Transverse colon (tissue), 4 donors: ENCODE data around the gene DOK1. TPM values are rescaled to one million over a fixed set of nuclear protein-coding genes. Genes with fewer than 3 reads are reported as not detected.
A peak's percentile ranks its signal among the peaks of the same experiment; 100 is the strongest.

Source experiments
- DNase-seq: peaks from one replicate; pipeline ENCODE4 v3.0.0-alpha.2; 2019
- H3K27ac ChIP-seq, 4 donors: fragments of 200-600 bp; sonication (generic); 2 replicates each; pipeline ENCODE4 v1.5.1; 2016 to 2018; ENCODE audit warnings: inconsistent platforms in 4 of 4
- H3K27me3 ChIP-seq: fragments of 200-600 bp; sonication (generic); 2 replicates; pipeline ENCODE4 v1.5.1; 2017; ENCODE audit warnings: inconsistent platforms
- H3K36me3 ChIP-seq, 4 donors: fragments of 200-600 bp; sonication (generic); 2 replicates each; pipeline ENCODE4 v1.5.1; 2017 to 2019; ENCODE audit warnings: inconsistent platforms in 4 of 4
- H3K4me1 ChIP-seq, 4 donors: fragments of 200-600 bp; sonication (generic); 2 replicates each; pipeline ENCODE4 v1.5.1; 2017 to 2020; ENCODE audit warnings: inconsistent platforms in 4 of 4
- H3K4me3 ChIP-seq, 4 donors: fragments of 200-600 bp; sonication (generic); 1 replicate in 1 of 4; 2 replicates in 3 of 4; pipeline versions ENCODE4 v1.5.1 to v1.6.1; 2017 to 2019; ENCODE audit warnings: inconsistent platforms in 4 of 4
- H3K9me3 ChIP-seq, 2 donors: fragments of 200-600 bp; sonication (generic); 2 replicates each; pipeline ENCODE4 v1.5.1; 2017 to 2019; ENCODE audit warnings: inconsistent platforms in 2 of 2
- CTCF ChIP-seq, 5 experiments: fragments of 200-600 bp in 3 of 5; fragments of 450-650 bp in 2 of 5; sonication (generic) in 3 of 5; IDR thresholded peaks; 1 replicate in 2 of 5; 2 replicates in 3 of 5; pipeline ENCODE4 v1.5.1; 2016 to 2017; ENCODE audit warnings: antibody characterized with exemption in 5 of 5, inconsistent platforms in 3 of 5, mild to moderate bottlenecking in 2 of 5, moderate library complexity in 1 of 5
- EP300 ChIP-seq: sonication (generic); formaldehyde crosslinking; IDR thresholded peaks from one replicate; pipeline ENCODE4 v1.6.1; 2017; ENCODE audit warnings: antibody characterized with exemption, low read depth
- POLR2A ChIP-seq: fragments of 450-650 bp; IDR thresholded peaks from one replicate; pipeline ENCODE4 v1.6.1; 2016; ENCODE audit warnings: antibody characterized with exemption, mild to moderate bottlenecking, moderate library complexity
- POLR2AphosphoS5 ChIP-seq, 3 donors: sonication (generic); formaldehyde crosslinking; IDR thresholded peaks; one replicate each; pipeline ENCODE4 v1.6.1; 2016; ENCODE audit warnings: antibody characterized with exemption in 3 of 3
- WGBS, 2 donors: methylation state at CpG; one replicate each; pipeline ENCODE4 v1.1.5; 2018; ENCODE audit warnings: low coverage in 1 of 2; 5-methylcytosine and 5-hydroxymethylcytosine counted together
- in situ Hi-C, 4 donors: fragments of 200-750 bp; cut with MboI; loops; one replicate each; pipeline versions ENCODE4 v1.15.0 to v1.15.1; 2017; ENCODE audit warnings: low sequenced_read_pairs in 3 of 4, low pct_ligation_motif_present in 1 of 4, low pct_unique_long_range_greater_than_20kb in 1 of 4
- intact Hi-C: fragments of 100-400 bp; cut with DNase I; formaldehyde crosslinking; loops from one replicate; pipeline ENCODE4 v1.15.1; 2023; ENCODE audit warnings: low total_unique reads
- total RNA-seq, 4 donors: library from RNA; depleted of rRNA; stranded (reverse); fragments of >200 nt; gene quantifications; one replicate each; pipeline ENCODE4 v1.1.0, GENCODE V29; 2016

Gene DOK1
- total RNA-seq, 4 donors from 2014 or later, result 14.7 to 21.3 (median 20.1) TPM

- TF ChIP-seq POLR2AphosphoS5 (IDR thresholded peaks at IDR 0.05) (peak in 1 of 3 donors; percentile 9), POLR2A (no peak), EP300 (no peak)
- peaks cover 14 to 28% (median 19%) of the 10 kb centered on the region in 4 donors for H3K4me1 ChIP-seq
- no peaks in the 10 kb centered on the region for H3K27me3 ChIP-seq
- peaks cover 0 to 23% (median 8%) of the 10 kb centered on the region in 4 donors for H3K36me3 ChIP-seq
- in situ Hi-C loops (no loop called here), intact Hi-C loops (loop anchor here (2.0 kb wide), 1 partner anchor 48 kb away; the partner anchor contains the start of genes CCDC142 and TTC31)
- peak overlapping the region; percentile 85 to 94 (median 92) for H3K27ac ChIP-seq
- WGBS, 2 donors, result 4 to 10% methylated on average over 2 to 43 of the region's 54 CpGs
- peak; percentile 62 for DNase-seq
- peak overlapping the region; percentile 68 to 79 (median 79) for H3K4me3 ChIP-seq
- H3K9me3 ChIP-seq, result no peaks in the 10 kb centered on the region
Observed at GRCh38 chr2:74530239-74531187, 24.0 kb upstream of the DOK1 start.

GRCh38 chr2:74531666-74532065 lies 22.9 kb upstream of the DOK1 start:
- in situ Hi-C loops (no loop called here), intact Hi-C loops (loop anchor here (2.0 kb wide), 1 partner anchor 49 kb away; the partner anchor contains the start of genes CCDC142 and TTC31)
- Histone ChIP-seq H3K4me3 (no peak overlapping the region), H3K27me3 (no peaks in the 10 kb centered on the region), H3K4me1 (peaks cover 14 to 28% (median 19%) of the 10 kb centered on the region in 4 donors), H3K36me3 (peaks cover 0 to 18% (median 5%) of the 10 kb centered on the region in 4 donors), H3K9me3 (no peaks in the 10 kb centered on the region), H3K27ac (no peak overlapping the region)
- DNase-seq, result no peak
- TF ChIP-seq EP300 (no peak), CTCF (IDR thresholded peaks at IDR 0.05) (no peak), POLR2A (no peak), POLR2AphosphoS5 (IDR thresholded peaks at IDR 0.05) (no peak)
- WGBS, 2 donors, result 75 to 100% methylated on average over 1 to 7 of the region's 7 CpGs

- no peak for DNase-seq
- H3K9me3 ChIP-seq, result no peaks in the 10 kb centered on the region
Observed at GRCh38 chr2:74532222-74532621, 22.3 kb upstream of the DOK1 start.

DNA sequence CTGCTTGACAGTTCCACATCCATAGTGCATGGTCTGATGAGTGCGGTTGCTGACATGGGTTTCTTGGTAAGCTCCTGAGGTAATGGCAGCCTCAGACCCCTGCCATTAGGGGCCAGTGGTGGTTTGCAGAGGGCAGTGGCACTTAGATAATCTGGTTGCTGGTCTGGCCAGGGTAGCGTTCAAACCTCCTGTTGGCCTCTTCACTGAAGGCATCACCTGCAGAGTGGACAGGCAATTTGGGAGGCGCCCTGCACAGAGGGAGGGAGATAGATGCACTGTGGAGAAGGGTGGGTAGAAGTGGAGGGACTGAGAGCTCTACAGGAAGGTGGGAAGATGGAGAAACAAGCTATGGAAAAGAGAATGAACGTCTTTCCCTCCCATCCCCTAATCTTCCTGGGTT lies 21.1 kb upstream of the DOK1 start:
- Histone ChIP-seq H3K9me3 (no peaks in the 10 kb centered on the region), H3K4me1 (peaks cover 10 to 21% (median 14%) of the 10 kb centered on the region in 4 donors), H3K4me3 (no peak overlapping the region), H3K27ac (no peak overlapping the region), H3K36me3 (peaks cover 0 to 4% (median 0%) of the 10 kb centered on the region in 4 donors), H3K27me3 (no peaks in the 10 kb centered on the region)
- in situ Hi-C loops, result no loop called here
- no peak for DNase-seq
- intact Hi-C loops, result no loop called here
- no peak for TF ChIP-seq POLR2AphosphoS5 (IDR thresholded peaks at IDR 0.05)
- no peak for TF ChIP-seq EP300
- no peak for TF ChIP-seq POLR2A
- no peak for TF ChIP-seq CTCF (IDR thresholded peaks at IDR 0.05)
- 85 to 86% methylated on average over 2 to 4 of the region's 4 CpGs for WGBS, 2 donors

More at GRCh38 chr2:74532222-74532621, 22.3 kb upstream of the DOK1 start:
- Histone ChIP-seq H3K27me3 (no peaks in the 10 kb centered on the region), H3K4me3 (no peak overlapping the region), H3K4me1 (peaks cover 14 to 28% (median 19%) of the 10 kb centered on the region in 4 donors), H3K27ac (no peak overlapping the region), H3K36me3 (peaks cover 0 to 12% (median 2%) of the 10 kb centered on the region in 4 donors)
- in situ Hi-C loops, result no loop called here
- intact Hi-C loops, result no loop called here
- TF ChIP-seq EP300 (no peak), CTCF (IDR thresholded peaks at IDR 0.05) (peak in 4 of 5 experiments; percentile 13 to 35 (median 20)), POLR2AphosphoS5 (IDR thresholded peaks at IDR 0.05) (no peak), POLR2A (no peak)
